HG03175 (cell line): ENCODE data around the gene ZNF737.
"Not testable (repeated sequence)": the region's sequence is repeated elsewhere in the genome, so short reads cannot be mapped to it uniquely, and the experiment has no call there.

ENCODE experiments used
- ATAC-seq: cut with Tn5 transposase; IDR thresholded peaks from one replicate; pipeline ENCODE4 v1.9.1; 2021; ENCODE audit warnings: mild to moderate bottlenecking, moderate library complexity; ENCODE audit not compliant: unreplicated experiment

The ZNF737 gene

GRCh38 chr19:20565321-20566018 lies at the start of gene ZNF737:
Gene ZNF737 (minus strand): TSS chr19:20565781. CDS start chr19:20565640, 141 bp downstream.
- peak; percentile 88 for ATAC-seq

DNA sequence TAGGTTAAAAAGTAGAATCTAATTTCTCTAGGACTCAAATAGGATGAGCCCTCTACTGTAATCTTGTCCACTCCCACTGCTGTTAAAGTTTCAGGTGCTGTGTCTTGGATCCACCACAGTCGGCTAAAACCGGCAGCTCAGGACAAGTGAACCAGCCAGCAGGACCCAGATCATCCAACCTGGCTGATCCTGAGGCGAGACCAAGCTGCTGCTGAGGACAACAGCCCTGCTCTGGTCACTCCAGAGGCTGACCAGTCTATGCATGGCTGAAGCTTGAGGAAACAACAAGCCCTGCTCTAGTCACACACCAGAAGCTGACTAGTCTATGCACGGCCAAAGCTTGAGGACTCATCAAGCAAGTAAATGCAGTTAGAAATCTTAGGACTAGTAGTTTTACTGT lies 49.4 kb upstream of the ZNF737 start:
- ATAC-seq, result not testable (repeated sequence)

DNA sequence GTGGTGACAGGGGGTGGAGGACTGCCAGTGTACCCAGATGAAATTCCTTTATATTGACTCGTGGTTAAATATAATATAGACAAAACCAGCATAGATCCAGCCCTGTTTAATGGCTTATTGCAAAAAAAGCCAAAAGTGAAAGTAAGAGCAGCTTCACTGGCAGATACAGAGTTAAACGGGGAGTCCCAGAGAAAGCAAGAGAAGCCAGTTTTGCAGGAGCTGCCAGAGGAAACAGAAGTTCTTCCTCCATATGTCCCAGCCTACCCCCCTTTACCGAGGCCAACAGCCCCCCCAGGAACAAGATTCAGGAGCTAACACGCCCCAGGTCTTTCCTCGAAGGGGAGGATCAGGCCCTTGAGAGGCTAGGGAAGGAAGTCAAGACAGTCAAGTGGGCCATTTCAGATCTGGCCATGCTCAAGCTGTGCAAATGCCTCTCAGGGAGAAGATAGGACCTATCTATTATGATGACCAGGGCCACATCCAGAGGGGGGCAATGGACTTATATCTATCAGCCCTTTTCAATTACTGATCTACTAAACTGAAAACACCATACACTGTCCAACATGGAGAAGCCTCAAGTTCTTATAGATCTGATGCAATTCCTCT lies 47.2 kb upstream of the ZNF737 start:
- no peak for ATAC-seq

GRCh38 chr19:20611866-20612265 lies 46.3 kb upstream of the ZNF737 start:
- no peak for ATAC-seq

DNA sequence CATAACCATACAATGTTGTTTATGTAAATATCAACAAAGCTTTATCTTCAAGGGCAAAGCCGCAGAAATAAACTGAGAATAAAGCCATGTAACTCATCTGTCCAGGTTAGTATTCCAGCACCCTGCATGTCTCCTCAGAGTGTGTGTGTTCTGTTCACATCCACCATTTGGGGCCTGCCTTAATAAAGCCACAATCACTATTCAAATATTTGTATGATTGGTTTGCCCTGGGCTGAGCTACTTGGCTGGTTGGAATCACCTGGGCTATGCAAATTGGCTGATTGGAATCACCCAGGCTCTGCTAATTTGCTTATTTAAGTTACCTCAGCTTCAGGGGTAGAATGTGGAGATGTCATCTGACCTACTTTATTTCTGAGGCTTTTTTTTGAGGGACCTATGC lies 42.4 kb upstream of the ZNF737 start:
- ATAC-seq, result no peak

DNA sequence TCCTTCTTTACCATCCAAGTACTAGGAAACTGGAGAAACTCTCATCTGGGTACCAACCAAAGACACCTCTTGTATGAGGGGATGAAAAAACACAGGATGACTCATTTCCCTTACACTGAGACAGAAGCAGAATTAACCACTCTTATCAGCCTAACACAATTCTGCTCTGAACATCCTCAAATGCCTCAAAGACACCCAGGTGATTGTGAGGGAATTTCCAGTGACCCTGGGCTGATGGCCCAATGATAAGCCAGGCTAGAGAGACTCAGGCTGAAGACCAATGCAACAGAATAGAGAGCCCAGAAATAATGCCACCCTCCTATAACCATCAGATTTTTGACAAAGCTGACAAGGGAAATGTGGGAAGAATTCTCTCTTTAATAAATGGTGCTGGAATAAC lies 7.0 kb downstream of the ZNF737 start:
- ATAC-seq, result no peak

- no peak for ATAC-seq
These were observed 7.6 kb downstream of the ZNF737 start for GRCh38 chr19:20558011-20558410.

DNA sequence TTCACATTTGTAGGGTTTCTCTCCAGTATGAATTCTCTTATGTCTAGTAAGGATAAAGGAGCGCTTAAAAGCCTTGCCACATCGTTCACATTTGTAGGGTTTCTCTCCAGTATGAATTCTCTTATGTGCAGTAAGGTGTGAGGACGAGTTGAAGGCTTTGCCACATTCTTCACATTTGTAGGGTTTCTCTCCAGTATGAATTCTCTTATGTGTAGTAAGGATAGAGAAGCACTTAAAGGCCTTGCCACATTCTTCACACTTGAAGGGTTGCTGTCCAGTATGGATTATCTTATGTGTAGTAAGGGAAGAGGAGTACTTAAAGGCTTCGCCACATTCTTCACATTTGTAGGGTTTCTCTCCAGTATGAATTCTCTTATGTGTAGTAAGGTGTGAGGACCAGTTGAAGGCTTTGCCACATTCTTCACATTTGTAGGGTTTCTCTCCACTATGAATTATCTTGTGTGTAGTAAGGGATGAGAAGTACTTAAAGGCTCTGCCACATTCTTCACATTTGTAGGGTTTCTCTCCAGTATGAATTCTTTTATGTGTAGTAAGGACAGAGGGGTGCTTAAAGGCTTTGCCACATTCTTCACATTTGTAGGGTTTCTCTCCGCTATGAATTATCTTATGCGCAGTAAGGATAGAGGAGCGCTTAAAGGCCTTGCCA lies 20.8 kb downstream of the ZNF737 start:
- ATAC-seq, result not testable (repeated sequence)

DNA sequence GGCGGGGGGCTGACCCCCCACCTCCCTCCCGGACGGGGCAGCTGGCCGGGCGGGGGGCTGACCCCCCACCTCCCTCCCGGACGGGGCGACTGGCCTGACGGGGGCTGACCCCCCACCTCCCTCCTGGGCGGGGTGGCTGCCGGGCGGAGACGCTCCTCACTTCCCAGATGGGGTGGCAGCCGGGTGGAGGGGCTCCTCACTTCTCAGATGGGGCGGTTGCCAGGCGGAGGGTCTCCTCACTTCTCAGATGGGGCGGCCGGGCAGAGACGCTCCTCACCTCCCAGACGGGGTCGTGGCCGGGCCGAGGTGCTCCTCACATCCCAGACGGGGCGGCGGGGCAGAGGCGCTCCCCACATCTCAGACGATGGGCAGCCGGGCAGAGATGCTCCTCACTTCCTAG lies 35.3 kb downstream of the ZNF737 start:
- not testable (repeated sequence) for ATAC-seq

DNA sequence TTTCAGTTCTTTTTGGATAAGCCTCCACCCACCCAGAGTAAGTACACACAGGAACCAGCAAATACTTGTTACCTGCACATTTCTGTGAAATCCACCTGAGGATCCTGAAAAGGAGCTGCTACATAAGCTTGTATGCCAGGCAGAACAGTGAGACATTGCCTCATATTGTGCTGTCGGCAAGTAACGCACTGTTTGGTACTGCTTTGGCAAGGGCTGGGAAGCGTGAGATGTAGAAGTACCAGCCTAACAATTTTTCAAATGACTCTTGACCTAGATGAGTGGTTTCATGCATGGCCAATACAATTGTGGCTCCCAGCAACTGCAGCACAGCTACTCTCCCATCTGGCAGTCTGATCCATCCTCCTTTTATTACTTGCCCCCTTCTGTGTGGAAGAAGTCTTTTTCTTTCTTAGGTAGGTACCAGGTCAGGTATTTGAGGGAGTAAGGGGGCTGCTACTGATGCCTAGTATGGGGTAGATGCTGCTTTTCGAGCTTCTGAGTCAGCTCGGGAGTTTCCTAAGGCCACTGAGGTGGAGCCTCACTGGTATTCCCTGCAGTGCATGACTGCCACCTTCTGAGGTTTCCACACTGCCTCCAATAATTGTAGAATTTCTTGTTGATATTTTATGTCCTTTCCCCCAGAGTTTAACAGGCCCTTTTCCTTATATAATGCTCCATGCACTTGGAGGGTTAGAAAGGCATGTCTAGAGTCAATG lies 52.2 kb downstream of the ZNF737 start:
- ATAC-seq, result no peak

DNA sequence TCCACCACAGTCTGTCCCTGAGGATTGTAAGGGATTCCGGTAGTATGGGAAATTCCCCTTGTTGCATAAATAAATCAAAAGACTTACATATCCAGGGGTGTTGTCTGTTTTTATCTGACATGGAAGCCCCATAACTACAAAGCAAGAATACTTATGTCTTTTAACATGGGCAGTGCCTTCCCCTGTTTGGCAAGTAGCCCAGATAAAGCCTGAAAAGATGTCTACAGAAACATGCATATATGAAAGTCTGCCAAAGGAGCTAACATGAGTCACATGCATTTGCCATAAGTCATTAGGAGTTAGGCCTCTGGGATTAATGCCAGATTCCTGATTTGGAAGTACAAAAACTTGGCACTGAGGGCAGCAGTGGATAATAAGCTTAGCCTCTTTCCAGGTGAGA lies 62.1 kb downstream of the ZNF737 start:
- no peak for ATAC-seq
